HG02970 (cell line): ENCODE measurements around the gene DSG3.
A peak's percentile ranks its signal among the peaks of the same experiment; 100 is the strongest.
"Not testable (repeated sequence)": the region's sequence is repeated elsewhere in the genome, so short reads cannot be mapped to it uniquely, and the experiment has no call there.

Source experiments
- ATAC-seq: cut with Tn5 transposase; IDR thresholded peaks from one replicate; pipeline ENCODE4 v1.9.1; 2021; ENCODE audit warnings: mild to moderate bottlenecking, moderate library complexity, moderate number of reproducible peaks; ENCODE audit not compliant: unreplicated experiment, low FRiP score

Gene DSG3

DNA sequence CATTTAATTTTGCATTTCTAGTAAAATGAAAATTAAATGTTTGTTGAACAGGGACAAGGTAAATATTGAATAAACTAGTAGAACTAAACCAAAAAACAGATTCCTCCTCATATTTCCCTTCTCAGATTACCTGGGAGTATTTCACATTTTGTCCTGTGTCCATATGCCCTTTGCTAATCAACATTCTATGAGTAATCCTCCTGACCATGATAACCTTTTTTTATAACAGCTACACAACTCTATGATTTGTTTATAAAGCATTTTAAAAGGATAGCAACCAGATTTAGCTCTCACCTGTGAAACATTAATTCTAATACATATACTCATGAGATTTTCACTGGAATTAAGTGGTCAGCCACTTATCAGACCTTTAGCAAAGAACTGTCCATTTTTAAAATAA lies 43.3 kb downstream of the DSG3 start:
- no peak for ATAC-seq

DNA sequence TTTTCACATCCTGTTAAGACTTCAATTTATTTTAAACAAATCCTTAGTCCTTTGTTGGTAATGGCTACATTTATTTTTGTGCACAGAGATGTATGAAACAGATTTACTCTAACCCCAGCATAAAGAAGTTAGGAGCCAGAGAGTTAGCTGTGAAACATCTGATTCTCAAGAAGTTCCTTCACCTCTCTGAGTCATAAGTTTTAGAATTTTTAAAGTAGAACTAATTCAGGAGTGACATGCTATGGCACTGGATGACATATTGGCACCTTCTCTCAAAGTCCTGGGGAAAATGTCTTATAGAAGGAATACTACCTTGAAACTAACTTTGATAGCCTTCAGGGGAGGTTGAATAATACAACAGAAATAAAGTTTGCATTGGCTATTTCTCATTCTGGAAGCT lies 44.0 kb downstream of the DSG3 start:
- no peak for ATAC-seq

DNA sequence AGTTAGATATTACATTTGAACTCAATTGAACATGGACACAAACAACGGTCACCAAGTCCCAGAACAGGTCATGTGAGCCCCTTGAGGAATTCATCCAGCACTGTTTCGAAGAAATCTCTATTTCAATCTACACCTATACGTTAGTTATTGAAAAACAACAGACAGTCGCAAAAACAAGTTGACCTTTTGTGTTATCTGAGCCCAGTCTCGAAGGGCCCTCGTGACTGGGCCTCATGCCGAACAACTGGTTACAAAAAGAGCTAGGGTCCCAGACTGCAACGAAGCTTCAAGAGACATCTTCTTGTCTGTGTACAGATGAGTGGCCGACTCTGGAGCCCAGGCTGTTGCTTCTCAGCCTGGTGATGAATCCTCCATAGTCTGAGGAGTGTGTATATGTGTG lies 45.1 kb downstream of the DSG3 start:
- no peak for ATAC-seq

DNA sequence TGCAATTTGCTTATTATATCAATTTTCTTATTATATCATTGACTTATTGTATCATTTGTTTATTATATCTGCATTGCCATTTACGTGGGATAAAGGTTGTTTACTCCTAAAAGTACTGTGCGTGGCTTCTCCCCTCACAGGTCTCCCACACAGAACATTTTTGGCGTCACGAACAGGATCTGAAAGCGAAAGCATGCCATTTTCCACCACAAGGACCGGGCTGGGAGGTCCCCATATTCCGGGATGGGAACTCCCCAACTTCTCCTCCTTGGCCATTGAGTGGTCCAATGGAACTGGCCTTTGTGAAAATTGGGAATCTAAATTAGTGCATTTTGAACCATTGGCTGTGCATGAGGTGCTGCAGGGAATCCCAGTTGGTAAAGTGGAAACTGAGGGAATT lies 45.6 kb downstream of the DSG3 start:
- ATAC-seq: no peak

DNA sequence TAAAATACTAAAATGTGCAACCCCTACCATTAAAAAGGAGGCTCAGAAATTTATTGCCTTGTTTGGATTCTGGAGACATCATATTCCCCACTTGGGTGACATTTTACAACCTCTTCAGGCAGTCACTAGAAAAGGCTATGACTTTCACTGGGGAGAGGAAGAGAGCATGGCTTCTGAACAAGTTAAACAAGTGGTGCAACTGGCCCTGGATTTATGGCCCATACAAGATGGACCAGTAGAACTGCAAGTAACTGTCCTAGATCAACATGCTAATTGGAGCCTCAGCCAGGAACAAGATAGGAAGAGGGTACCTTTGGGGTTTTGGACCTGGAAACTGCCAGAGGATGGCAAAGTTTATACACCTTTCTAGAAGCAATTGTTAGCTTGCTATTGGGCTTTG lies 46.4 kb downstream of the DSG3 start:
- ATAC-seq: no peak

DNA sequence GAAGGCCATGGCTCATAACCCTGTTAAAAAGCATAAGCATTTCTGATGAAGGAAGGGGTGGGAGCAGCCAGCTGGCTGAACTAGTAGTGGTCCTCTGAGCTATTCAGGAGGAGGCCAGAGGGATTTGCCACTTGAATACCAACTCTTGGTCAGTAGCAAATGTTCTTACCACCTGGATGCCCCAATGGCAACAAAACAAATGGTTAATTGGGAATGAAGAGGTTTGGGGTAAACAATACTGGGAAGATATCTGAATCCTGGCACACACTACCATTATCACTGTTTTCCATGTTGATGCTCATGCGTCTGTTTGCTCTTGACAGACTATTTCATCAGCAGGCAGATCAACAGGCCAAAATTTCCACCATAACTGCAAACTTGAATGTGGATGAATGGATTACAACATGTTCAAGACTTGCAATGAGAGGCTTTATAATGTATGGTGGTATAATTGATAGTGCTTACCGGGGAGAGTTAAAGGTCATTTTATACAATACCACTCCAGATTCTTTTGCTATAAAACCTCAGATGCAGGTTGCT lies 47.2 kb downstream of the DSG3 start:
- ATAC-seq: not testable (repeated sequence)

- no peak for ATAC-seq
These were observed 49.9 kb downstream of the DSG3 start for GRCh38 chr18:31497404-31497835.

GRCh38 chr18:31497836-31498573 lies 50.5 kb downstream of the DSG3 start, which contains the start of gene DSG2:
Gene DSG2 (plus strand): TSS chr18:31498177. CDS start chr18:31498252, 75 bp downstream.
- ATAC-seq: peak; percentile 46

DNA sequence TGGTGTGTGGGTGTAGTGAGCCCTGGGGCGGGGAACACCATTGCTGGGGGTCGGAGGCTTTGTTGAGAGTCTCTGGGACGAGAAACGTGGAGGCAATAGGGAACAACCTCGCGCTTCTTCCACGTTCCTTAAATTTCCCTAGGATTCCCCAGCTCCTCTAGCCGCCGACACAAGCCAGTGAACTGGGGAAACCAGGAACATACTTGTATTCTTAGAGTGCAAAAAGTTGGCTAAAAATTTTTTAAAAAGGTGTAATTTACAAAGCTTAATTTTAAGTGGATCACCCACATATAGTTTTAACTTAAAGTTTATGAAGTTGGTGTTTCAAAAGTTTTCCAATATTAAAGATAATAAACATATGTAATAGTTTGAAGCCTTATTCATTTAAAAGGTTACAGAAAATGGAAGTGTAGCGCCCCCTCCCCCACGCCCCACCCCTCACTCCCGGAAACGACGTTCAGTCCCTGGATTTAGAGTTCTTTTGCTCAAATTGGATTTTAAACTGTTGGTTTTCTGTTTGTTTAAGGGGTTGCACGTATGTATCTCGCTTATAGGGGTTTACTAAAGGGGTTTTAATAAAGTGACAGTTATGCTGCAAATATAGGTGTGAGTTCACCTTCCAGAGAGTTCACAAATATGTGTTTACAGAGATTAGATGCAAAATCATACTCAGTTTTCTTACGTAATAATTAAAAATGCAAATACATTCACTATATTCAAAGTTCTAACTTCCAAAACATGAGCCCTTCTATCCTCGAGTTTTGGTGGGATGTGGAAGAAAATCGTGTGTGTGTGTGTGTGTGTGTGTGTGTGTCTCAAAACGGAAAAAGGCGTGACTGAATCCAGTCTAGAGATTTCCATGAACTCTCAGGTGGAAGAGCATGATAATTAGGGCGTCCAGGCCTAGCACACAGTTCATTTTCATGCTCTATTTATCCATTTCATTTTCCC lies 51.3 kb downstream of the DSG3 start:
- ATAC-seq: no peak

- ATAC-seq: peak; percentile 82
These were observed 52.6 kb downstream of the DSG3 start for GRCh38 chr18:31500051-31500688.

- no peak for ATAC-seq
These were observed 55.5 kb downstream of the DSG3 start for GRCh38 chr18:31503011-31503410.

GRCh38 chr18:31504455-31505147 lies 57.1 kb downstream of the DSG3 start:
- ATAC-seq: no peak

DNA sequence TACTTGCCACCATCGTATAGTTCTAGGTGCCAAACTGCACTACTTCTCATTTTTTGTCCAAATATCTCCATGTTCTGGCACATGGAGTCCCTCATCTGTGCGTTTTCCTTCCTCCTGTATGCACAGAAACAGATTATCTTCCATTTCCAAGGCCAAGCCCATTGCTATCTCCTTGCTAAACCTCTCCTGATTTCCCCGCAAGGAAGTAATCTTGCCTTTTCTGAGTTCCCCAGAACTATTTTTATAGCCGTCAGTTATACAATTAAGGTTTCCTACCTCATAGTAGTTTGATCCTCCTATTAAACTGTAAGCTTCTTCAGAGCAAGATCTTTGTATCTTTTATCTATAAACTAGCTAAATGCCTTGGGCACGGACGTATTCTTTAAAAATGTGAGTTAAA lies 57.6 kb downstream of the DSG3 start:
- no peak for ATAC-seq

DNA sequence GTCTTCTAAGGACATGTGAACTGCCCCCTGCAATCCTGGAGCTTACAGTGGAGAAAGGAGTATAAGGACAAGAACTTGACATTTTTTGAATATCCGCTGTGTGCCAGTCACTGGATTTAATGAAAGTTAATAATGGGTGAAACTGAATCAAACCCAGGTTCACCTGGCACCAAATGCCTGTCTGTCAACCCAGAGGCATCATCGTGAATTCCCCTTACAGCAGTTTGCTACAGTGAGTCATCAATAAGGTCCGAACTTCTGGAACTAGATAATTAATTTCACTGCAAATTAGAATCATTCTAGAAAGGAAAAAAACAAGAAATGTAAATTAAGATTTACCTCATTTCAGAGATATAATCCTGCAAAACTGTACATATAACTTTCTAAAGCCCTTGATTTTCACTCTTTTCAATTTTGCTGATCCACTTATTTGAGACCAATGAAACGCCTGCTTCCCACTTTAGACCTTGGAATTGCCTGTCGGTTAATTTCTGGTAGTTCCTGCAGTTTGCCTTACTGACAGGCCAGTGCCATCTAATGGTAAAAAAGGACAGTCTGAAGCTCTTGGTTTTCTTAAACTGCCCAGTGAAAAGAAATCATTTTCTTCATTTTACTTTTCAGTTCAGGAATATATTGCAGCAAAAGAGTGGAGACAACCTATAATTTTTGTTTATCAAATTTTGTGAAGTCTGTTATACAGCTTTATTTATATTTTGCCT lies 58.6 kb downstream of the DSG3 start:
- no peak for ATAC-seq

DNA sequence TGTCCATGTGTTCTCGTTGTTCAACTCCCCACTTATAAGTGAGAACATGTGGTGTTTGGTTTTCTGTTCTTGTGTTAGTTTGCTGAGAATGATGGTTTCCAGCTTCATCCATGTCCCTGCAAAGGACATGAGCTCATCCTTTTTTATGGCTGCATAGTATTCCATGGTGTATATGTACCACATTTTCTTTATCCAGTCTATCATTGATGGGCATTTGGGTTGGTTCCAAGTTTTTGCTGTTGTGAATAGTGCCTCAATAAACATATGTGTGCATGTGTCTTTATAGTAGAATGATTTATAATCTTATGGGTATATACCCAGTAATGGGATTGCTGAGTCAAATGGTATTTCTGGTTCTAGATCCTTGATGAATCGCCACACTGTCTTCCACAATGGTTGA lies 59.6 kb downstream of the DSG3 start:
- not testable (repeated sequence) for ATAC-seq

- ATAC-seq: no peak
These were observed 61.2 kb downstream of the DSG3 start for GRCh38 chr18:31508781-31509180.

- ATAC-seq: no peak
These were observed 62.0 kb downstream of the DSG3 start for GRCh38 chr18:31509571-31509970.

GRCh38 chr18:31510319-31510718 lies 62.8 kb downstream of the DSG3 start:
- ATAC-seq: no peak

DNA sequence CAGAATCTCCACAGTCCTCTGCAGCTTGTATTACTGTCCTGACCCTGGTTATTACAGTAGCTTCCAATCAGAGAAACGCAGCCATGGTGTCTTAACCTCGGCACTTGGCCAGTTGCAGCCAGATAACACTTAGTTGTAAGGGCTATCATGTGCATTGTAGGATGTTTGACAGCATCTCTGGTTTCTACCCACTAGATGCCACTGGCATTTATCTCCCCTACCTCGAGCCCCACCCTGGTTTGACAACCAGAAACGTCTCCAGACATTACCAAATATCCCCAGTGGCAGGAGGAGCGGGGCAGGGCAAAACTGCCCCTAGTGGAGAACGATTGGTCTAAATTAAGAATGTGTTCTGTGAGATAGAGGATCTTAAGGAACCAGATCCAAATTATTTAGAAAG lies 63.6 kb downstream of the DSG3 start:
- no peak for ATAC-seq
